ENCODE data around the gene AGRN.

- no peak for TF ChIP-seq YY1 (IDR thresholded peaks at IDR 0.05; ENCODE audit: low read depth)
- TF ChIP-seq MAX (IDR thresholded peaks at IDR 0.05) = no peak
- no peak for TF ChIP-seq REST (IDR thresholded peaks at IDR 0.05; ENCODE audit: low read depth)
- TF ChIP-seq EP300 (IDR thresholded peaks at IDR 0.05; ENCODE audit: borderline replicate concordance) = no peak
- no peak for TF ChIP-seq TCF12 (IDR thresholded peaks at IDR 0.05; ENCODE audit: low read depth)
- TF ChIP-seq USF1 (IDR thresholded peaks at IDR 0.05) = no peak
- TF ChIP-seq TAF1 (IDR thresholded peaks at IDR 0.05; ENCODE audit: low read depth) = no peak
- no peak for TF ChIP-seq RAD21 (IDR thresholded peaks at IDR 0.05; ENCODE audit: low read depth)
Measured at GRCh38 chr1:1088029-1088800, 68.3 kb downstream of the AGRN start.
